Prostate gland (tissue), 2 donors: ENCODE data around the gene POLD3. TPM values are rescaled to one million over a fixed set of nuclear protein-coding genes. Genes with fewer than 3 reads are reported as not detected.

Experiments used
- DNase-seq: peaks from one replicate; pipeline ENCODE4 v3.0.0-alpha.2; 2019; ENCODE audit warnings: low spot score
- H3K27ac ChIP-seq, 2 donors: fragments of 200-600 bp; sonication (generic); 2 replicates each; pipeline ENCODE4 v1.5.1; 2017 to 2019
- H3K27me3 ChIP-seq: fragments of 200-600 bp; sonication (generic); replicated peaks from 2 replicates; pipeline ENCODE4 v1.5.1; 2019; ENCODE audit not compliant: insufficient read depth
- H3K36me3 ChIP-seq, 2 donors: fragments of 200-600 bp; sonication (generic); 1 replicate in 1 of 2; 2 replicates in 1 of 2; pipeline versions ENCODE4 v1.5.1 to v1.8.1; 2017 to 2019
- H3K4me1 ChIP-seq: fragments of 200-600 bp; sonication (generic); replicated peaks from 2 replicates; pipeline ENCODE4 v1.5.1; 2019
- H3K4me3 ChIP-seq, 2 donors: fragments of 200-600 bp; sonication (generic); 2 replicates each; pipeline ENCODE4 v1.5.1; 2017 to 2019
- H3K9me3 ChIP-seq: fragments of 200-600 bp; sonication (generic); 2 replicates; pipeline ENCODE4 v1.5.1; 2017
- POLR2A ChIP-seq: fragments of 450-650 bp; IDR thresholded peaks from one replicate; pipeline ENCODE4 v1.6.1; 2016; ENCODE audit warnings: antibody characterized with exemption, mild to moderate bottlenecking
- POLR2AphosphoS5 ChIP-seq: sonication (generic); formaldehyde crosslinking; IDR thresholded peaks from one replicate; pipeline ENCODE4 v1.6.1; 2017; ENCODE audit warnings: antibody characterized with exemption
- WGBS: methylation state at CpG from one replicate; pipeline ENCODE4 v1.1.5; 2018; 5-methylcytosine and 5-hydroxymethylcytosine counted together
- intact Hi-C: fragments of 100-400 bp; cut with DNase I; formaldehyde crosslinking; loops from one replicate; pipeline ENCODE4 v1.14.2; 2022
- total RNA-seq, 2 donors: library from RNA; depleted of rRNA; stranded (reverse); fragments of >200 nt; gene quantifications; one replicate each; pipeline ENCODE4 v1.1.0, GENCODE V29; 2016
- TF ChIP-seq, protein P1 (sequence below), 4 experiments: fragments of 200-600 bp in 2 of 4; fragments of 450-650 bp in 2 of 4; sonication (generic) in 2 of 4; IDR thresholded peaks; 1 replicate in 3 of 4; 2 replicates in 1 of 4; pipeline ENCODE4 v1.5.1; 2016 to 2019; ENCODE audit warnings: antibody characterized with exemption in 4 of 4, mild to moderate bottlenecking in 2 of 4, moderate library complexity in 2 of 4

Gene POLD3
- total RNA-seq, 2 donors from 2014 or later = 9.0 to 11.8 TPM

DNA sequence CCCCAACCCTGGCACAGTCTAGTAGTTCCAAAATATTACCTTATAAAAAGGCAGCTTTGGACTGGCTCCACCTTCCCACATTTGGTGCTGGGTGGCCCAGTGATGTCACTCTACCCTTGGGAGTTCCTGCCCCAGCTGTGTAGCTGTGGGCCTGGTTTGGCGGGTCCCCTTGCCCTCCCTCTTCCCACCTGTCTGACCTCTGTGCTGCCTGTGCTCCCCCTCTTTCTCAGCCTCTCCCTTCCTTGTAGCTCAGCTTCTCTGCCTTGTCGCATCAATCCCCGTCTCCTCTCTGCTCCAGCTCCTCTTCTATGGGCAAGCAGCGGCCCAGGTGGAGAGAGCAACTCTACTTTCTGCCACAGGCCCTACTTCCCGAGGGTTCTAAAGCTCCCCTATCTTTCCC, 84.2 kb downstream of the POLD3 start:
- intact Hi-C loops = no loop called here
- DNase-seq = no peak
- Histone ChIP-seq H3K4me3 (no peak overlapping the region), H3K27me3 (no peaks in the 10 kb centered on the region), H3K36me3 (no peaks in the 10 kb centered on the region), H3K9me3 (no peaks in the 10 kb centered on the region), H3K4me1 (no peaks in the 10 kb centered on the region), H3K27ac (no peak overlapping the region)
- no peak for TF ChIP-seq POLR2AphosphoS5
- TF ChIP-seq POLR2A = no peak
- TF ChIP-seq, protein P1, sequence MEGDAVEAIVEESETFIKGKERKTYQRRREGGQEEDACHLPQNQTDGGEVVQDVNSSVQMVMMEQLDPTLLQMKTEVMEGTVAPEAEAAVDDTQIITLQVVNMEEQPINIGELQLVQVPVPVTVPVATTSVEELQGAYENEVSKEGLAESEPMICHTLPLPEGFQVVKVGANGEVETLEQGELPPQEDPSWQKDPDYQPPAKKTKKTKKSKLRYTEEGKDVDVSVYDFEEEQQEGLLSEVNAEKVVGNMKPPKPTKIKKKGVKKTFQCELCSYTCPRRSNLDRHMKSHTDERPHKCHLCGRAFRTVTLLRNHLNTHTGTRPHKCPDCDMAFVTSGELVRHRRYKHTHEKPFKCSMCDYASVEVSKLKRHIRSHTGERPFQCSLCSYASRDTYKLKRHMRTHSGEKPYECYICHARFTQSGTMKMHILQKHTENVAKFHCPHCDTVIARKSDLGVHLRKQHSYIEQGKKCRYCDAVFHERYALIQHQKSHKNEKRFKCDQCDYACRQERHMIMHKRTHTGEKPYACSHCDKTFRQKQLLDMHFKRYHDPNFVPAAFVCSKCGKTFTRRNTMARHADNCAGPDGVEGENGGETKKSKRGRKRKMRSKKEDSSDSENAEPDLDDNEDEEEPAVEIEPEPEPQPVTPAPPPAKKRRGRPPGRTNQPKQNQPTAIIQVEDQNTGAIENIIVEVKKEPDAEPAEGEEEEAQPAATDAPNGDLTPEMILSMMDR (IDR thresholded peaks at IDR 0.05) = no peak
- WGBS = 89% methylated on average over 5 of the region's 5 CpGs

DNA sequence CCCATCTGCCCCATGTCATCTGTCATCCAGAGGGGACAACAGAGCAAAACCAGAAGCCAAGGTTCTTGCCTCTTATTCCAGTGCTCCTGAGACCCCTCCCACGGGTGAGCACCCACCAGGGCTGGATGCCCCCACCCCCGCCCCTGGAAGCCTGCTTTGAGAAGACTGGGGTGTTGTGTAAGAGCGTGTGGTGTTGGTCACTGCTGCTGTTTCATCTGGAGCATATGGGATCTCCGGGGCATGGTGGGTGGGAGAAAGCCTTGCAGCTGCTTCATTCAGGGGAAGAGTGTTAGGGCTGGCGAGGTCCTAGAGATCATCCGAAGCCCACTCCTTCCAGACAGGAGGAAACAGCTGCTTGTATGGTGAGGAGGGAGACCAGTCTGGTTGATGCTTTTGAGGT, 84.7 kb downstream of the POLD3 start:
- H3K4me3 ChIP-seq = no peak overlapping the region
- DNase-seq = no peak
- TF ChIP-seq, protein P1 (IDR thresholded peaks at IDR 0.05) = no peak
- TF ChIP-seq POLR2AphosphoS5 (no peak), POLR2A (no peak)
- intact Hi-C loops = no loop called here
- no peak overlapping the region for H3K27ac ChIP-seq
- peaks cover 4% of the 10 kb centered on the region for H3K4me1 ChIP-seq
- H3K27me3 ChIP-seq = no peaks in the 10 kb centered on the region
- H3K9me3 ChIP-seq = no peaks in the 10 kb centered on the region
- 83% methylated on average over 6 of the region's 6 CpGs for WGBS
- no peaks in the 10 kb centered on the region for H3K36me3 ChIP-seq

DNA sequence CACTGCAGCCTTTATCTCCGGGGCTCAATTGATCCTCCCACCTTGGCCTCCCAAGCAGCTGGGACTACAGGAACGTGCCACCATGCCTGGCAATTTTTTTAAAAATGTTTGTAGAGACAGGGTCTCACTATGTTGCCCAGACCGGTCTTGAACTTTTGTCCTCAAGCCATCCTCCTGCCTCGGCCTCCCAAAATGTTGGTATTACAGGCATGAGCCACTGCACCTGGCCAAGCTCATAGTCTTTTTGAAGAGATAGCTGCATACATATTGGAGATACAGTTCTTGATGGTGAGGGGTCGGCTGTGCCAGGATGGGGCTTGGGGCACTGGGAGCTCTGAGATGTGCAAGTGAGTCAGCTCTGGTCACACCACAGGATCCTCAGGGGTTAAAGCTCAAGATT, 85.7 kb downstream of the POLD3 start:
- Histone ChIP-seq H3K4me3 (no peak overlapping the region), H3K9me3 (no peaks in the 10 kb centered on the region), H3K36me3 (no peaks in the 10 kb centered on the region), H3K27me3 (no peaks in the 10 kb centered on the region), H3K4me1 (peaks cover 10% of the 10 kb centered on the region), H3K27ac (no peak overlapping the region)
- TF ChIP-seq POLR2AphosphoS5 (no peak), POLR2A (no peak)
- TF ChIP-seq, protein P1 (IDR thresholded peaks at IDR 0.05) = no peak
- DNase-seq = no peak
- 97% methylated on average over 5 of the region's 5 CpGs for WGBS
- intact Hi-C loops = no loop called here

DNA sequence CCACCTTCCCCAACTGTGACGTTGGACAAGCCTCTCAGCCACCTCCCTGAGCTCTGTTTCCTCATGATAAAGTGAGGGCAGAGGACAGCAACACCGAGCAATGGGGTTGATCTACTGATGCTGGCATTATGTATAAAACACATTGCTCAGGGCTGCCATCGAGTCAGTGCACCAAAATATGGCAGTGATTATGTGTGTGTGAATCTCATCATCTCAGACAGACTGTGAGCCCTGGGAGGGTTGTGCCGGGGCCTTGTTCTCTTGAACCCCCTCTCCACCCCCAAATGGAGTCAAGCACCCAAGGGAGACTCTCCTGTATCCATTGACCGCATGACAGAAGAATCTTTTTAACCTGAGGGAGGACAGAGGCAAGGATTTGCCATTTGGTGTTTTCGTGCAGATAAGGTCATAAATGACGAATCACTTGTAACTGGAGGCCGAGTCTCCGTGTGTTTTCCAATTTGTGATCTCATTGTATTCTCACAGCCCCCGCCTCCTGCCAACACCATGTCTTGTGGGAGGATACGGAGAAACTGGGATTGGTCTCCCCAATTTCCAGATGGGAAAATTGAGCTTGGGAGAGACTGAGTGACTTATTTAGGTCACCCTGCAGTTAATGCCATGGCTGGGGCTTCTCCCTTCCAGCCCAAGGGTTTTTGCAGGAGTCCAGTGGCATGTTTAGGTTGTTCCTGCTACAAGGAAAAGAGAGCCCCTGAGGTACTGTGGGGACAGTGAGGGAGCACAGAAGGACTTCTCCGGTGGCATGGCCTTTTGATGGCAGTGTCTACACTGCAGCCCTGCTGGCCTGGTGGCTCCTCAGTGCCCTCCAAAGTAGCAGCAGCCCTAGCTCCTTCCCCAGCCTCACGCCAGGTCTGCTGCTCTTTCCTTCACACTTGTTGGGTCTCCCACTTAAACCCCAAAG, 86.5 kb downstream of the POLD3 start:
- no peak overlapping the region for H3K27ac ChIP-seq
- no peaks in the 10 kb centered on the region for H3K36me3 ChIP-seq
- H3K4me3 ChIP-seq = no peak overlapping the region
- H3K4me1 ChIP-seq = peaks cover 10% of the 10 kb centered on the region
- DNase-seq = no peak
- no peaks in the 10 kb centered on the region for H3K9me3 ChIP-seq
- 72% methylated on average over 13 of the region's 13 CpGs for WGBS
- no peaks in the 10 kb centered on the region for H3K27me3 ChIP-seq
- TF ChIP-seq, protein P1 (IDR thresholded peaks at IDR 0.05) = no peak
- TF ChIP-seq POLR2A = no peak
- TF ChIP-seq POLR2AphosphoS5 = no peak
- intact Hi-C loops = no loop called here

DNA sequence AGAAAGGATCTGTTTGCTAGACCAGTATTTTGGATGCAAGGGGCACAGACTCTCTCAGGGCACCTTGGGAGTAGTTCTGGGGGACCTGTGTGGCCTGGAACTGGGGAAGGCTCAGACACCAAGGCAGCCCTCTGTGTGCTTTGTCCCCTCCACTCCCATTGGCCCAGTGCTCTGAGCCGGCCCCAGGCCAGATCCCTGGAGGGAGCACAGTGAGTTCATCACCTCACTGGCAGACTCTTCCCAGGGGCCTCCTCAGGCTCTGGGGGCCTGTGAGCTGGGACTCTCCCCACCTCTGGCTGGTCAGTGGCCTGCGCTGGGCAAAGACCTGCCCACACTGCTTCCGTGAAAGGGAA, 87.1 kb downstream of the POLD3 start:
- no peaks in the 10 kb centered on the region for H3K27me3 ChIP-seq
- DNase-seq = no peak
- no peak overlapping the region for H3K4me3 ChIP-seq
- intact Hi-C loops = no loop called here
- 93% methylated on average over 3 of the region's 3 CpGs for WGBS
- H3K27ac ChIP-seq = no peak overlapping the region
- TF ChIP-seq POLR2A (no peak), POLR2AphosphoS5 (no peak)
- TF ChIP-seq, protein P1 (IDR thresholded peaks at IDR 0.05) = no peak
- H3K4me1 ChIP-seq = peaks cover 10% of the 10 kb centered on the region
- H3K9me3 ChIP-seq = no peaks in the 10 kb centered on the region
- no peaks in the 10 kb centered on the region for H3K36me3 ChIP-seq
